Nephron (organoid): ENCODE results near the gene MANEAL.

Experiments
- H3K27ac Mint-ChIP-seq, 3 experiments: 2 replicates each; pipeline ENCODE4 v1.8.0; 2020; ENCODE audit warnings: mixed read lengths in 3 of 3, mild to moderate bottlenecking in 2 of 3, moderate library complexity in 1 of 3
- H3K27me3 Mint-ChIP-seq: 2 replicates; pipeline ENCODE4 v1.8.0; 2021; ENCODE audit warnings: low read depth, mild to moderate bottlenecking, moderate library complexity, mixed read lengths
- H3K36me3 Mint-ChIP-seq: 2 replicates; pipeline ENCODE4 v1.8.0; 2020; ENCODE audit warnings: low read depth, mixed read lengths
- H3K4me1 Mint-ChIP-seq: 2 replicates; pipeline ENCODE4 v1.8.0; 2020; ENCODE audit warnings: mixed read lengths
- H3K4me3 Mint-ChIP-seq, 3 experiments: 2 replicates each; pipeline ENCODE4 v1.8.0; 2020; ENCODE audit warnings: mild to moderate bottlenecking in 3 of 3, mixed read lengths in 3 of 3, moderate library complexity in 2 of 3
- H3K9me3 Mint-ChIP-seq: 2 replicates; pipeline ENCODE4 v1.8.0; 2020; ENCODE audit warnings: mixed read lengths
- TF ChIP-seq, protein P1 (sequence below), 3 experiments: fragments of 200-600 bp; sonication (generic); IDR thresholded peaks; one replicate each; pipeline ENCODE4 v1.5.0; 2021; ENCODE audit warnings: antibody characterized with exemption in 3 of 3; ENCODE audit not compliant: unreplicated experiment in 3 of 3

MANEAL gene

DNA sequence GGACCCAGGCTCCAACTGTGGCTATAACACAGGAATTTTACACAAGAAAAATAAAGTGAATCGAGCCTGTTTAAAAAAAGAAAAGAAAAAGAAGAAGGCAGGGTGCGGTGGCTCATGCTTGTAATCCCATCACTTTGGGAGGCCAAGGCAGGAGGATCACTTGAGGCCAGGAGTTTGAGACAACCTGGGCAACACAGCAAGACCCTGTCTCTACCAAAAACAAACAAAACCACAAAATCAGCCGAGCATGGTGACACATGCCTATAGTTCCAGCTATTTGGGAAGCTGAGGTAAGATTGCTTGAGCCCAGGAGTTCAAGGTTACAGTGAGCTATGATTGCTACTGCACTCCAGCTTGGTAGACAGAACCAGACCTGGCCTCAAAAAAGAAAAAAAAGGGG is 48.0 kb downstream of the MANEAL start:
- no peaks in the 10 kb centered on the region for H3K9me3 Mint-ChIP-seq
- H3K4me1 Mint-ChIP-seq, result no peaks in the 10 kb centered on the region
- H3K4me3 Mint-ChIP-seq, result no peak overlapping the region
- no peaks in the 10 kb centered on the region for H3K27me3 Mint-ChIP-seq
- no peak overlapping the region for H3K27ac Mint-ChIP-seq
- TF ChIP-seq, protein P1, sequence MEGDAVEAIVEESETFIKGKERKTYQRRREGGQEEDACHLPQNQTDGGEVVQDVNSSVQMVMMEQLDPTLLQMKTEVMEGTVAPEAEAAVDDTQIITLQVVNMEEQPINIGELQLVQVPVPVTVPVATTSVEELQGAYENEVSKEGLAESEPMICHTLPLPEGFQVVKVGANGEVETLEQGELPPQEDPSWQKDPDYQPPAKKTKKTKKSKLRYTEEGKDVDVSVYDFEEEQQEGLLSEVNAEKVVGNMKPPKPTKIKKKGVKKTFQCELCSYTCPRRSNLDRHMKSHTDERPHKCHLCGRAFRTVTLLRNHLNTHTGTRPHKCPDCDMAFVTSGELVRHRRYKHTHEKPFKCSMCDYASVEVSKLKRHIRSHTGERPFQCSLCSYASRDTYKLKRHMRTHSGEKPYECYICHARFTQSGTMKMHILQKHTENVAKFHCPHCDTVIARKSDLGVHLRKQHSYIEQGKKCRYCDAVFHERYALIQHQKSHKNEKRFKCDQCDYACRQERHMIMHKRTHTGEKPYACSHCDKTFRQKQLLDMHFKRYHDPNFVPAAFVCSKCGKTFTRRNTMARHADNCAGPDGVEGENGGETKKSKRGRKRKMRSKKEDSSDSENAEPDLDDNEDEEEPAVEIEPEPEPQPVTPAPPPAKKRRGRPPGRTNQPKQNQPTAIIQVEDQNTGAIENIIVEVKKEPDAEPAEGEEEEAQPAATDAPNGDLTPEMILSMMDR (IDR thresholded peaks at IDR 0.05; ENCODE audit: unreplicated experiment in 3 of 3), result no peak
- peaks cover 16% of the 10 kb centered on the region for H3K36me3 Mint-ChIP-seq

DNA sequence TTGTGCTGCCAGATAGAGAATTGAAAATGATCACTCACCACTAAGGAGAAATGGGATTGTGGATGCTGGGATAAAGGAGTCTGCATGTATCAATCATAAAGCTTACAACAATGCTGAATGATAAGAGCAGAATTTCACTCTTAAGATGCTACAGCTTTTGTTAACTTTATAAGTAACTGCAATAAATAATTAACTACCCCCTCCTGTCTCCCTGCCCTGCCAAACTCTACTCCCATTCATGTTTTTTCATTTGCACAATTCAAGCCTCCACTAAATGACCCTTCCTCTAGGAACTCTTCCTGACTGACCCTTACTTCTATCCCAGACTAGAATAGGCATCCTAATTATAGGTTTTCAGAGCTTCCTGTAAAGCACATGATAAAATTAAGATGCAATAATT is 50.9 kb downstream of the MANEAL start:
- Mint-ChIP-seq H3K4me3 (no peak overlapping the region), H3K36me3 (peaks cover 4% of the 10 kb centered on the region), H3K27ac (no peak overlapping the region), H3K9me3 (no peaks in the 10 kb centered on the region), H3K4me1 (no peaks in the 10 kb centered on the region), H3K27me3 (no peaks in the 10 kb centered on the region)
- TF ChIP-seq, protein P1 (IDR thresholded peaks at IDR 0.05; ENCODE audit: unreplicated experiment in 3 of 3), result no peak

- no peaks in the 10 kb centered on the region for H3K27me3 Mint-ChIP-seq
- TF ChIP-seq, protein P1 (IDR thresholded peaks at IDR 0.05; ENCODE audit: unreplicated experiment in 3 of 3), result no peak
- no peaks in the 10 kb centered on the region for H3K4me1 Mint-ChIP-seq
- H3K36me3 Mint-ChIP-seq, result no peaks in the 10 kb centered on the region
- no peaks in the 10 kb centered on the region for H3K9me3 Mint-ChIP-seq
- H3K4me3 Mint-ChIP-seq, result no peak overlapping the region
- H3K27ac Mint-ChIP-seq, result no peak overlapping the region
These were observed 51.5 kb downstream of the MANEAL start for GRCh38 chr1:37845049-37845646.

DNA sequence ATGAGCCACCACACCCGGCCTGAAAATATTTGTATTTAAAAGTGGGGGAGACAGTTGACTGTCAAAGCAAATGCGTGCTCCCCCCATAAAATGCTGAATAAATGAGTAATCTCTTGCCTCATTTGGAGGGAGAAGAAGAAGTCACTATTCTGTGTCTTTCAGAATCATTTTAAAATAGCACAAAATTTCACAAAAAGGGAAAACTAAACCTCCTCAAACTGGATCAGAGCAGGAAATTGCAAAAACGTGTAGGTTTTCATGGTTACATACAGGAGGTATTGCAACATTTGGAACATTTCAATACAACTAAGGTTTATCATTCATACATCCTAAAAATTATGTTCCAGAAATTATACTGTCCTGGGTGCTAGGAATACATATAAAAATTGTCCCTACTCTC is 52.1 kb downstream of the MANEAL start:
- Mint-ChIP-seq H3K27me3 (no peaks in the 10 kb centered on the region), H3K4me3 (no peak overlapping the region), H3K4me1 (no peaks in the 10 kb centered on the region), H3K27ac (no peak overlapping the region), H3K36me3 (no peaks in the 10 kb centered on the region), H3K9me3 (no peaks in the 10 kb centered on the region)
- TF ChIP-seq, protein P1 (IDR thresholded peaks at IDR 0.05; ENCODE audit: unreplicated experiment in 3 of 3), result no peak

DNA sequence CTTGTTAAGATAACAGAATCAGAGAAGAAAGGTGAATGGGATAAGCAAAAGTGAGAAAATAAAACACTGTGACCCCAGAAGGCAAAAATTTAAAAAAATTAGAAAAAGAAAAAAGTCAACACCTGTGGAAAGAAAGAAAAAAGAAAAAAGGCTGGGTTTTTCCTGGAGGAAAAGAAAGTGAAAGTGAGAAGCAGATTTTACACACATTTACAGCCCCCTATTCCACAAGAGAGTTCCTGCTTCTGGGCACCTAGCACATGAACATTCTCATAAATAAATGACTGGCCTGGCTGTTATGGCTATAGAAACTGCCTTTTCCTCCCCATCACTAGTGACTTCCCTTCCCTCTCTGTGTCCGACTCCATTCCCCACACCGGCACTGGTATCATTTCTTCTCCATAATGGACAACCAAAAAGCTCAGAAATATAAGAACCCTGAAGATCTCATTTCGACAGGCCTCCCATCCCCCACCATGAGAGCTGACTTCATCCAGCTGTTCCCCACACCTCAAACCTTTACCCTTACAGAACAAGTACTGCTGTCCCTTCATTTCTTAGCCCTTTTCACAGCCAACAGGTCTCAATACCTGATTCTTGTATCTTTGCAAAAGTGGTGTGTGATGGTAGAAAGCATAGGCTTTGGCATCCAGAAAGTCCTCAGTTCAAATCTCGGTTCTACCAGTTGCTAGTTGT is 53.1 kb downstream of the MANEAL start:
- Mint-ChIP-seq H3K27ac (no peak overlapping the region), H3K36me3 (no peaks in the 10 kb centered on the region), H3K4me1 (no peaks in the 10 kb centered on the region), H3K4me3 (no peak overlapping the region), H3K9me3 (no peaks in the 10 kb centered on the region), H3K27me3 (no peaks in the 10 kb centered on the region)
- TF ChIP-seq, protein P1 (IDR thresholded peaks at IDR 0.05; ENCODE audit: unreplicated experiment in 3 of 3), result no peak

- Mint-ChIP-seq H3K9me3 (no peaks in the 10 kb centered on the region), H3K36me3 (peaks cover 13% of the 10 kb centered on the region), H3K4me1 (no peaks in the 10 kb centered on the region), H3K27me3 (no peaks in the 10 kb centered on the region), H3K27ac (no peak overlapping the region), H3K4me3 (no peak overlapping the region)
- TF ChIP-seq, protein P1 (IDR thresholded peaks at IDR 0.05; ENCODE audit: unreplicated experiment in 3 of 3), result no peak
These were observed 55.8 kb downstream of the MANEAL start for GRCh38 chr1:37849480-37849879.
